ENCODE results near the gene PLEKHG4.

The PLEKHG4 gene

DNA sequence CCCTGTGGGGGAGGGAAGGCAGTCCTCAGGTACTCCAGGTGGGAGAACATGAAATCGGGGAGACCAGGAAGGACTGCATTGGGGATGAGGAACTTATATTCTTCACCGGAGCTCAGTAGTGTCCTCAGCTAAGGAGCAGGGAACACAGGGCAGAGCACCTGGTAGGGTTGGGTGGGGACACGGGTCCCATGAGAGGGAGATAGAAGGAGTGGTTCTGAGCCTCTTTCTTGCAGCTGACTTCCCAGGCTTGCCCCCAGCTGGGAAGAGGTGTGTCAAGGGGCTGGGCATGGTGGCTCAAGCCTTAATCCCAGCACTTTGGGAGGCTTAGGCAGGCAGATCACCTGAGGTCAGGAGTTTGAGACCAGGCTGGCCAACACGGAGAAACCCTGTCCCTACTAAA, 34.1 kb upstream of the PLEKHG4 start:
- no peak for DNase-seq

DNA sequence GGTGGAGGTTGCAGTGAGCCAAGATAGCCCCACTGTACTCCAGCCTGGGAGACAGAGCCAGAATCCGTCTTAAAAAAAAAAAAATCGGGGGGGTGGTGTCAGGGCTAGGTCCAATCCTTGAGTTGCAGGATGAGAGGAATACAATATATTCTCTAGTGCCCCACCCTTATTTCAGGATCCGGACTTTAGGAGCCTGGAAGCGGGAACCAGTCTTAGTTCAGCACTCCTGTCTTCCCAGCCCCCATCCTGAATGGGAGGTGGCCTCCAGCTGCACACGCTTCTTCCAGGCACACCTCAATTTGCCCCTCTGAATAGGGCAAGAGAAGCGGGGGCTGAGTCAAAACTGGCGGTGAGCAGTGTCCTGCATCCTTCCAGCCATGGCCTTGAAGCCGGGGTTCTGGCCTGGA, 33.7 kb upstream of the PLEKHG4 start:
- no peak for DNase-seq

DNA sequence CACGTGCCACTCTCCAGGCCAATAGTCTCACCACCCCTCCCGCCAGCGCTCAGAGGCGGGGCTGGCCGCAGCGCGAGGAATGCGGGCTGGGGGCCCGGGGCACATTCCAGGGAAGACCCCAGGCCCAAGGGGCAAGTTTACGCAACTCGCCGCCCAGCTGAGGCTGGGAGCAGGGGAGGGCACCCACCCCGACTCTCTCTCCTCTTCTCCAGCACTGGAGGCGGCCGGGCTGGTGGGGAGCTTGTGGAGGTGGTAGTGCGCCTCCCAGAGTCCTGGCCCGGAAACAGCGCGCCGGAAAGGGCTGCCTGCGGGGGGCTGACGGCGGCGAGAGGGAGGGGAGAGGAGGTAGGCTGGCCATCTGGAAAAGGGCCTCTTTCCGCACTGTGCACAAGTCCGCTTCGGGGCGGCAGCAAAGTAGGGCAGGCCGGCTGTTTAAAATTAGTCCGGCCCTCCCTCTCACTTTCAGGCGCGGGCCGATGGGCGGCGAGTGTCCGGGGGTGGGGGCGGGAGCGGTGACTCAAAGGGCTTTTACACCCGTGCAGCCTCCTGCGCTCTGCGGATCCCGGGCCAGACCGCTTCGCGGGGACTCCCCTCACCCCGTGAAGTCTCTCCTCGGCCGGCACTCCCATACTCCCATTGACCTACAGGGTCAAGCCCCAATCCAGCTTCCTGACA, 33.1 kb upstream of the PLEKHG4 start:
- DNase-seq = peak; percentile 91

DNA sequence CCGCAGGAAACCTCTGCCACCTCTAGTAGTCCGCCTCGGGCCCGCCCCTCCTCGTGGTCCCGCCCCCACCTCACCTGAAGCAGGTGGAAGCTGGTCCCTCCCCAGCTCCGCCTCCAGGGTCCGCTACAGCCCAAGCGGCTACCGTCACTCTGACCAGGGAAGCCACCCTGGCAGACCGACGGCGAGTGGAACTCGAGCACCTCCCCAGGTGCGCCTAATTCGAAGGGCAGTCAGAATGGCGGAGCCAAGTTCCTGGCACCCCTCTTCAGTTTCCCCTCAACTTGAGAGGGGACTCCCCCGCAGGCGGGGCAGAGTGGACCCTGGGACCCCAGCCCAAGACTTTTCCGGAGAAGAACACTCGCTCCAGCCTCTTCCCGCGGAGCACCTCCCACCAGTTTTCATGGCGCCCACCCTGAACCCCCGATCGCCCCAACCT, 32.6 kb upstream of the PLEKHG4 start:
- DNase-seq = peak; percentile 36

DNA sequence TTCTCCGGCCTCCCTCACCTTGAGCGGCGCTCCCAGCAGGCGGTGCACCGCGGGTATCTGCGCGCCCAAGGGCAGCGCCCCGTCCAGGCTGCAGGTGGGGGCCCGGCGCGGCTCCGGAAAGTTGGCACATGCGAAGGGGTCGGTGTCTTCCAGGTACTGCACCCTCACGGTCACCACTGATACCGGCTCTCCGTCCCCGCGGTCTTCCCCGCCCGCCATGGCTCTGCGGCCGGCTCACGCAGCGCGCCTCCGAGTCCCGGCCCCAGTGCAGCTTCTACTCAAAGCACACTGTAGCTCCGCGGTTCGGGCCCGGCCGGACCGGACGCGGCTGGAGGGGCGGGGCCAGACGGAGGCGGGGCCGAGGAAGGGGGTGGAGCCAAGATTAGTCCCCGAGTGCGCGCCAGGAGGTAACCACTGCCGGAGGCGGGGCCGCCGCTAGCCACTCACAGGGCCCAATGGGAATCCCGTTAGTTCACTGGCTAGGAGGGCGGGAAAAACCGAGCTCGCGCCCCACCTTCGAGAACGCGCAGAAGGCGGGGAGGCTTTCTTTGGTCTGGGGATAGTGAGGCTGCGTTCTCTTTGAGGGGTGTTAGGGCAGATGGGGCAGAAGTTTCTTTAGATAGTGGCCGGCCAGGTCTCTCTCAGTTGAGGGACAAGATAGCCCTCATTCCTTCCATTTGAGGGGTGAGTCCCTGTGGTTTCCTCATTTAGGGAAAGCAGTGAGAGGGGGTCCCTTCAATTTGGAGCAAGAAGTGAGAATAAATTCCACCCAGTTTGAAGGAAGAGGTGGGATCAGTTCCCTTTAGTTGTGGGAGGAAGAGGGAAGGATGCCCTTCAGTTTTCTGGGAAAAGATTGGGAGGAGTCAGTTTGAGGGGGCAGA, 31.9 kb upstream of the PLEKHG4 start, which contains the start of gene FHOD1:
TSS of gene FHOD1 (minus strand) at position 290 of the 881 bp plus-strand sequence. CDS start at position 219, 71 bp downstream.
- DNase-seq = peak; percentile 99

DNA sequence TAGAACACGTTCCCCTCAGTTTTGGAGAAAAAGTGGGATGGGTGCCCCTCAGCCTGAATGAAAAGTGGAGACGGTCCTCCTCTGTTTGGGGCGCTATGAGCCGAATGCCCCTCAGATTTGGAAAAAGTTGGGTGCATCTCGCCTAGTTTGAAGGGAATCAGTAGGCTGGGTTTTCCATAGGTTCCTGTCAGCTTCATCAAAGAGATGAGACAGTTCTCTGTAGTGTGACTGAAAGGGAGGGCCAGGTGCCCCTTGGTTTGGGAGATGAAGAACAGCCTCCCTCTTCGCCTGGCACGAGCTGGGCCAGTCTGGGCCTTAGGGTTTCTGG, 31.3 kb upstream of the PLEKHG4 start:
- no peak for DNase-seq

DNA sequence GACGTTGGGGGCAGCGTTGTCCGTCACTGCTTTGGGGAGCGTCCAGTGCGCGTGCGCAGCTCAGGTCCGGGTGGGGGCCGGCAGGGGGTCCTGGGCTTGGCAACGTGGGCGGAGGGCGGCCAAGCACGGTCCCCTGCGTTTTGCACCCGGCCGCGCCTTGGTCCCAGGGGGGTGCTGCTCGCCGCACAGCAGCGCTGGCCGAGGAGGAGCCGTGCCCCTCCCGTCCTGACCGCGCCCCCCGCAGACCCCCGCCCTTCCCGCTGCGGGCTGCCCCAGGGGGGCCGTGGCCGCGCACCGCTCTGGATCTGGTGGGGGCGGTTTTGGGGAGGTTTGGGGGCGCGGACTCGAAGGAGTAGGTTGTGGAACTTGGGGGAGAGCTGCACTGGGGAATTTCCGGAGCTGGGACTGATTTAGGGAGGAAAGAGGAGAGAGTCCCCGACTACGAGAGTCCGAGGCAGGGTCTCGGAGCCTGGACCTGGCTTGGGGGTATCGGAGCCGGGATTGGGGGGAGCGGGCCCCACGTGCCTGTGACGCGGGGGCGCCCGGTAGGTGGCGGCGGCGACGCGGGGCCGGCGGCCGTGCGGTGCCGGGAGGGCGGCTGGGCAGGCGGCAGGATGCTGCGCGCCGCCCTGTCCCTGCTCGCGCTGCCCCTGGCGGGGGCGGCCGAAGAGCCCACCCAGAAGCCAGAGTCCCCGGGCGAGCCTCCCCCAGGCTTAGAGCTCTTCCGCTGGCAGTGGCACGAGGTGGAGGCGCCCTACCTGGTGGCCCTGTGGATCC, 30.7 kb upstream of the PLEKHG4 start, which contains the start of gene SLC9A5:
TSS of gene SLC9A5 (plus strand) at position 579 of the 777 bp plus-strand sequence. CDS start at position 615, 36 bp downstream.
- DNase-seq = peak; percentile 39

DNA sequence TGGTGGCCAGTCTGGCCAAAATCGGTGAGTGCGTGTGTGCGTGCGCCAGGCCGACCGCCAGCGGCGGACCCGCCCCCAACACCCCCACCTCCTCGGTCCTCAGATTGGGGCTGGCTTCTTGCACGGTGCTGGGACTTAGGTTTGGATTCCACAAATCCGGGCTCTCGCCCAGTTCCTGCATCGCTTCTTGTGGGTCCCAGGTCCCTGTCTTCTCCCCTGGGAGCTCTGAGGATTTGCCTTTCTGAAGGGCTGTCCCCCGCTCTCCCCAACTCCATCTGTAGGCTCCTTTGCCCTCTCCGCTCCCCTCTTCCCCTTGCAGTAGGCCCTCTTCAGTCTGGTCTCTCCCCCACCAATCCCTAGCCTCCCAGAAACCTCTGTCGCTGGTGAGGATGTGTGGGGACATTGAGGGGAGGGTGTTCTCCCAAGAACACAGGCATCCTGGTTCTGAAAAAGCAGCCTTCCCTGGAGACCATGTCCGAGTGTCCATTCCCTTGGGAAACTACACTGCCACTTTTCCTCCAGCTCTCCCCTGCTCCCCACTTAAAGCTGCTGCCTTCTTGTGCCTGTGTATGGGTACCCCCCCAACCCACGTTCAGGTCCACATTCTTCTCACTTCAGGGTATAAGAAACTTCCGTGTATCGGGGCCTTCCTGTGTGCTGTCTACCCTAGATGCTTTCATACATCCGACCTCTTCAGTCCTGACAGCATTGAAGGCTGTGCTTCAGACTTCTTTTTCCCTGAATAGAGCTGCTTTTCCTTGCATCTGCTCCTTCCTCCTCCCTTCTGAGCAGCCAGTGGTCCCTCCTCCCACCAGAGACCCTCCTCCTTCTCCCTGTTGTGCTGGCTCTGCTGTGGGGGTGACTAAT, 29.9 kb upstream of the PLEKHG4 start:
- DNase-seq = no peak

DNA sequence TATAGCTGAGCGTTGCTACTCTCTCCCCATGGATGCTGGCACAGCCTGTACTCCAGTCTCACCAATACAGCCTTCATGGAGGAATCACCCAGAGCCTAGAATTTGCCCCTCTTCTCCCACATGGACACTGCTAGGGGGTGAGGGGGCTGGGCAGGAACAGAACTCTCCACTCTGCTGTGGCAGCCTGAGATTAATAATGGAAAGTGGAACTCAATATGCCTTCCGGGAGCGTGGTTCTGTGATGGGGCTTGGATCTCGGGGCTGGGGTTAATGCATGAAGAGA, 29.3 kb upstream of the PLEKHG4 start:
- DNase-seq = no peak

DNA sequence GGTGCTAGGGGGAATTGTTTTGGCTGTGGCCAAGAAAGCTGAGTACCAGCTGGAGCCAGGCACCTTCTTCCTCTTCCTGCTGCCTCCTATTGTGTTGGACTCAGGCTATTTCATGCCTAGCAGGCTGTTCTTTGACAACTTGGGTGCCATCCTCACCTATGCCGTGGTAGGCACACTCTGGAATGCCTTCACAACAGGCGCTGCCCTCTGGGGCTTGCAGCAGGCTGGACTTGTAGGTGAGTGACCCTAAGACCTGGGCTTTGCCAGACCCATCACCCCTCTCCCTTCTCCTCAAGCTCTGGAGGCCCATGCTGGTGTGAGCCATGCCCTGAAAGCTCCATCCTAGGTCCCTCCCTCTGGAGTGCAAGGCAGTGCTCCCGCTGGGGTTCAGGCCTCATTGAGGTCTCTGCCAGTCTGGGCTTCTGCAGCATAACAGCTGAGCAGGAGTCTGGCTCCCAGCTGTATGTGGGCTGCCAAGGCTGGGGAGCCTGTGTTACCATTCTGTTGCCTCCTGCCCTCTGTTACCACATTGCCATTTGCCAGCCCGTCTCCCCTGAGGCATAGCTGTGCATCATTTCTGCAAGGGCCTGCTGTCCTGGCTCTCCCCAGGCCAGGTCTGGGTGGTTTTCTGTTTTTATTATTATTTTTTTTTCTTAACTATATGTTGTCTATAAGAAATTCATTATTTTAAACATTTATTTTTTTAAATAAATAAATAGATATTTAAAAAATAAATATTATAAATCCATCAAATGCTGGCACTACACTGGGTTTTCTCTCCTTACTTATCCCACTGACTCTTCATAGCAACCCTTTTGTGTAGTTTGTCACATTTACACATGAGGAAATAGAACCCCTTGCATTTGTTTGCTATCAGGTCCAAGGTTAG, 26.5 kb upstream of the PLEKHG4 start:
- DNase-seq = no peak

DNA sequence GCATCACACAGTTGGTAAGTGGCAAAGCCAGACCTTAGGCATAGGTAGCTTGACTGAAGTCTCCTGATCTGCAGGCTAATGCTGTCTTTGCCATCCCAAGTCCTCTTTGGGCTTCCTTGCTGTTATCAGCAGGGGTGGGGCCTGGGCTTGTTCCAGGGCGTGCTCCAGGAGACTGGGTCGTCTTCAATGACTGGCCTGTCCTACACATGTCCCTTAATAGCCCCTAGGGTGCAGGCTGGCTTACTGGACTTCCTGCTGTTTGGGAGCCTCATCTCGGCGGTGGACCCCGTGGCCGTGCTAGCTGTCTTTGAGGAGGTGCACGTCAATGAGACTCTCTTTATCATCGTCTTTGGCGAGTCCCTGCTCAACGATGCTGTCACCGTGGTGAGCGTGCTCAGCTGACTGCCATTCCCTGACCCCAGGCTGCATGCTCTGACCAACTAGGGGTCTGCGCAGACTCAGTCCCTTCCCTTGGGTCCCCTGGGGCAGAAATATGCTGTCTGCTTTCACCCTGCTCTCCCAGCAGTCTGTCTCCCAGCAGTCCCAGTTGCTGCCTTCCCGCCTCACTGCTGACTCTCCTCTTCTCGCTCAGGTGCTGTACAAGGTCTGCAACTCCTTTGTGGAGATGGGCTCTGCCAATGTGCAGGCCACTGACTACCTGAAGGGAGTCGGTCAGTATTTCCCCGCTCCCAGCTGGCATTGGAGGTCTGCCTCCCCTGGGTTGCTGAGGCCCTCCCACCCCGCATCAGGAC, 24.4 kb upstream of the PLEKHG4 start:
- DNase-seq = no peak

DNA sequence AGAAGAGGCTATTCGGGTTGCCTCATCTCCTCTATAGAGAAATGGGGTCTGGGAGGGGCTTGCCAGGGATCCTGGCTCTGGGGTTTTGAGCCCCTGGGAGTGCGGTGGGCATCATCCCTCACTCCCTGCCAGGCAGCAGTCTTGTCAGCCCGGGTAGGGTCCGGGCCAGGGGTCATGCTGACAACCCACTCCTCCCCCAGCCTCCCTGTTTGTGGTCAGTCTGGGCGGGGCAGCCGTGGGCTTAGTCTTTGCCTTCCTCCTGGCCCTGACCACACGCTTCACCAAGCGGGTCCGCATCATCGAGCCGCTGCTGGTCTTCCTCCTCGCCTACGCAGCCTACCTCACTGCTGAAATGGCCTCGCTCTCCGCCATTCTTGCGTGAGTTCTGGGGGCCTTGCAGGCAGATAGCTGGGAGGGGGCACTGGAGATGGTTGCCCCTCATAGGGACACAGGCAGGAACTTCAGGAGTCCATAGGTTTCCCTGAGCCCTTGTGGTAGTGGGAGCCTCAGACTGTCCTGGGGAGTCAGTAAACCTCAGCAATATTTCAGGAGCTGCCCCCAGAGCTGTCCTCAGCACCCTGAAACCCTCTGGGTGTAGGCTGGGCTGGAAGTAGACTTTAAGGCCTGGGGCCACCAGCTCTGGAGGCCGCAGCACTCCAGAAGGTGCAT, 23.6 kb upstream of the PLEKHG4 start:
- DNase-seq = no peak

DNA sequence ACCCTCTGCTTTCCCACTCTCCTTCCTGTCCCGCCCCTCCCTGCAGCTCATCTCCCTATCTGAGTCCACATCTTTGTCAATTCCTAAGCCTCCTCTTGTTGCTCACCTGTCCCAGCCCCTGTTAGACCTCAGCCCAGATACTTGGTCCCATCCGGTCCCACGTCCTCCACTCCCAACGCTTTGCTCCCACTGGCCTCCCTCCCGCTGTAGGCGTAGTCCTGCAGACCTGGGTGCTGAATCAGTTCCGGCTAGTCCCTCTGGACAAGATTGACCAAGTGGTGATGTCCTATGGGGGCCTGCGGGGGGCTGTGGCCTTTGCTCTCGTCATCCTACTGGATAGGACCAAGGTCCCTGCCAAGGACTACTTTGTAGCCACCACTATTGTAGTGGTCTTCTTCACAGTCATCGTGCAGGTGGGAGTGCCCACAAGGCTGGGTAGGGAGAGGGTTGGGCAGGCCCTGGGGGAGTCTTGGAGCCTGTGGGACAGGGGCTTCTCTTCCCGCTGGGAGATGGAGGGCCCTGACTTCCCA, 22.6 kb upstream of the PLEKHG4 start:
- DNase-seq = no peak

DNA sequence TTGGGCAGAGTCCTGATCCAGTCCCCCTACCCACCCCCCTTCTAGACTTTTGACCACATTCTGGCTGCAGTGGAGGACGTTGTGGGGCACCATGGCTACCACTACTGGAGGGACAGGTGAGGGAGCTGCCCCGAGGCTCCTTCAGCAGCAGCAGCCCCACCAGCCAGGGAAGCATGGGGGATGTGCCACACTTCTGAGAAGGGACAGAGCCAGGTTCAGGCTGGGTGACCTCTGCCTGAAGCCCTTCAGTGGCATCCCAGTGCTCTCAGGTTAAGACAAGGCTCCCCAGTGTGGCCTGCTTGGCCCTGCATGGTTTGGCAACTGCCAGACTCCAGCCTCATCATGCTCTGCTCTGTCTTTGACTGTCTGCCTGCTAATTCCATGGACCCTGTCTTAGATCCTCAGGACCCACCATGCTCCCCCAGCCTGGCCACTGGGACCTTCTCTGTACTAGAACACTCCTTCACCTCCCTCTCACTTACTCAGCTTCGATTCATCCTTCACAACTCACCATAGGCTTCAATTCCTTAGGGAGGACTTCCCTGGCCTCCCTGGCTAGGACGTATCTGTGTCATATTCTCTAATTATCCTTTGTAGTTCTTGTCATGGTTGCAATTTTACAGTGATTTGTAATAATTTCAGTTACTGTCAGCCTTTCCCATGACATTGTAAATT, 21.7 kb upstream of the PLEKHG4 start:
- DNase-seq = no peak

DNA sequence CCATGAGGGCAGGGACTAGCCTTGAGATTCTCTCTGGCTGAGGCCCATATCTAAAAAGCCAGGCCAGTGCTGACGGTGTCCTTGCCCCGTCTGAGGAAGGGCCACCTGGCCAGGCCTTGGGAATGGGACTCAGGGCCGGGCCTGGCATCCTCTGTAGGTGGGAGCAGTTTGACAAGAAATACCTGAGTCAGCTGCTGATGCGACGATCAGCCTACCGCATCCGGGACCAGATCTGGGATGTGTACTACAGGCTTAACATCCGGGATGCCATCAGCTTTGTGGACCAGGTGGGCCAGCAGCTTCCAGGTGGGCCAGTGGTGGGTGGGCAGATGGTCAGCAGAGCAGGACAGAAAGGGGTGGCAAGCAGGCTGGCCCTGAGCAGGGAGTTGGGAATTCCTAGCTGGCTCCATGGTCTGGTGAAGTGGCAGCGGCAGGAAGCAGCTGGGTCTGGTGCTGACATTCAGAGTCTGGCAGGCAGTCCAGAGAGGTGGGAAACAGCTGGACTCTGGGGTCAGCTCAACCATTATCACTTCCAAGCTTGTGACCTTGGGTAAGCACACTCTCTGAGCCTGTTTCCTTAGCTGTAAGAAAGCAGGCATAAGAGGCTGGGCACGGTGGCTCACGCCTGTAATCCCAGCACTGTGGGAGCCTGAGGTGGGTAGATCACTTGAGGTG, 21.0 kb upstream of the PLEKHG4 start:
- DNase-seq = no peak

DNA sequence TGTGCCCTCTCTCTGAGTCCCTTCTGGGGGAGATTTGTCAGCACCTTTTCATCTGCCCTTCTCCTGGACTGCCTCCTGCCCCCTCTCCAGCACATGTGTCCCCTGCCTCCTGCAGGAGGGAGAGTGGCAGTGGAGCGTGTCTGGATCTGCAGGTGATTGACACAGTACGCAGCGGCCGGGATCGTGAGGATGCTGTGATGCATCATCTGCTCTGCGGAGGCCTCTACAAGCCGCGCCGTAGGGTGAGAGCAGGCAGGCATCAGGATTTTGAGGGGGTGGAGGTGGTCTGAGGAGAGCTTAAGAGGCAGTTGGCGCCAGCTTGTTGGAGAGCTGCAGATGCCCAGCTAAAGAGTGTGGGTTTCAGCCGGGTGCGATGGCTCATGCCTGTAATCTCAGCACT, 19.6 kb upstream of the PLEKHG4 start:
- no peak for DNase-seq

DNA sequence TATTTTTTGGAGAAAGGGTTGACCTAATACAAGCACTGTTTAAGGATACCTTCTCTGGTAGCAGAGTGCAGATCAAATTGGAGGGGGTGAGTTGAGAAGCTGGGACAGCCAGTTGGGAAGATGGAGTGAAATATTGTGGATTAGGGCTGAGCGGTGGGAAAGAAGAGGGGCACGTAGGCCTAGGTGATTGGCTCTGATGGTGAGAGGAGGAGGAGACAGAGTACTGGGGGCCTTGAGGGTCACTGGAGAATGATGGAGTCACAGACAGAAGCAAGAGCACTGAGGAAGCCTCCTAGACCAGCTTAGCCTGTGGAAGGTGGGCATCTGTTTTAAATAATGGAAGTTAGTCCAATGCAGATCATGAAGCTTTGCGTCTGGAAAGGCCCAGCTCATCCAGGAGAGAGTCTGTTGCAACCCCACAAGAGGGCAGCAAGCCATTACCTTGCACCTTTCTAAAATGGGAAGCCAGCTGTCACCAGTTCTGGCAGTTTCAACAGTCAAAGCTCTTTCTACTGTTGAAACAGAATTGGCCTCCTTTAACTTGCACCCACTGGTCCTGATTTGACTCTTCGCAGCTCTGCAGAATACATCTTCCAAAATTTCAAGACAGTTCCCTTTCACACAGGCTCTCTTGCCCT, 18.8 kb upstream of the PLEKHG4 start:
- peak; percentile 85 for DNase-seq

DNA sequence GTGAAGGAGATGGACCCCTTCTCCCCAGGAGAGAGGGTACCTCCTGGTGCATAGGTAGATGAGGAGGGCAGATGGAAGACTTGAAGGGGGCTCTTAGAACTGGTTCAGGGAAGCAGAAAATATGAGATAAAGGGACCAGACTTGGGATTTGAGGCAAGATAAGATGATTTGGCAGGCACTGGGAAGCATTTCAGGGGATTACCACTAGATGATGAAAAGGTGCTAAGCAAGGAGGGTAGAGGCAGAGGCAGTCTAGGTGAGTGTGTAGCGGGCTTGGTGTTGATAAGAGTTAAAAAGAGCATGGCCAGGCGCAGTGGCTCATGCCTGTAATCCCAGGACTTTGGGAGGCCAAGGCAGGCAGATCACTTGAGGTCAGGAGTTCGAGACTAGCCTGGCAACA, 16.1 kb upstream of the PLEKHG4 start:
- DNase-seq = no peak

Data from hematopoietic multipotent progenitor cell treated with erythropoietin and hydrocortisone succinate and interleukin-3 and kit ligand, for 4 days (in vitro differentiated cells).